PC-3 (cell line): Measurements from ENCODE around the gene CCM2.

ENCODE experiments used
- CTCF ChIP-seq: fragments of 300-600 bp; sonication (generic); conservative IDR thresholded peaks from 2 replicates; pipeline ENCODE4 v1.5.1; 2017; ENCODE audit warnings: antibody characterized with exemption, low read depth, mild to moderate bottlenecking, low read length
- EZH2phosphoT487 ChIP-seq: fragments of 300-600 bp; sonication (generic); IDR thresholded peaks from 2 replicates; pipeline ENCODE4 v1.6.1; 2018; ENCODE audit warnings: mild to moderate bottlenecking, antibody characterized with exemption, low read length, borderline replicate concordance

DNA sequence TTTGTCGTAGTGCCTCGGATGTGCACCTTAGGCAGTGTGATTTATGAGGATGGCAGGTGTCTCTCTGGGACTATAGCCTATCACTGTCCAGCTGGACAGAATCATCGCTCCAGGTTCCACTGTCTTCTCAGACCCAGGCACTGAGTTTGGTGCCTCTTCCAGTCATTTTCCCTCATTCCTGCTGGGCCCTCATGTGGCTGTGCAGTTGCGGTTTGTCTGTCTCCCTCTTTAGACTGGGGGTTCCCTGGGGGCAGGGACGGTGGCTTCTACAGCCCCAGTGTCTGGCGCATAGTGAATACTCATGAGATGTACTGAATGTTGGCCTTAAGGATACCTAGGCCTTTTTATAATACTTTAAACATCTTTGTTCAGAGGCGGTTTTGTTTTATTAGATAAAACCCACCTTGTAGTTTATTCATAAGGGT is 28.9 kb downstream of the CCM2 start:
- TF ChIP-seq CTCF (no peak), EZH2phosphoT487 (no peak)
